Measurements from ENCODE around the gene ZNF557.

Gene ZNF557

DNA sequence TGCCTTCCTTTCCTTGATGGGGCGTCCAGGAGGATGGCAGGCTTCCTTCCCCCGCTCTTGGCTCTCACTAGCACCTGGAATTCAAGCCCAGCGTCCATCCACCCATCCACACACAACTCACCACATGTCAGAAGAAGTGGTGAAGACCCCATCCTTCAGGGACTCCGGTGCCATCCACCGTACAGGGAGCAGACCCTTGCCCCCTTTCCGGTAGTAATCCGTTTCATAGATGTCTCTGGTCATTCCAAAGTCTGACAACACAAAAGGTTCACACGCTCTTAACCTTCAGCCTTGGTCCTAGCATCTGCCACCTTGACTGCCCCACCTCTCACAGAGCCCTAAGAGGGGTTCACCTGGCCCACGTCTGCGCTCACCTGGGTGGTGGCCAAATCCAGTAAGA is 51.0 kb downstream of the ZNF557 start:
- no peaks in the 10 kb centered on the region for H3K9me3 ChIP-seq (ENCODE audit: insufficient read depth, low read depth, low read length)
- H3K9ac ChIP-seq (ENCODE audit: low read depth, low read length, poor library complexity, severe bottlenecking) = no peak overlapping the region
- no peaks in the 10 kb centered on the region for H4K20me1 ChIP-seq (ENCODE audit: insufficient read depth, low read length, poor library complexity, severe bottlenecking)
- H3F3A ChIP-seq (ENCODE audit: low read depth) = no peaks in the 10 kb centered on the region
- H3K9me2 ChIP-seq (replicated peaks; ENCODE audit: low read depth, low read length) = no peaks in the 10 kb centered on the region
- H3K36me3 ChIP-seq (ENCODE audit: insufficient read depth, low read length) = peaks cover 26% of the 10 kb centered on the region; the same call in 1 of the 2 replicates
- H3K4me3 ChIP-seq (ENCODE audit: low read length, poor library complexity, severe bottlenecking) = no peak overlapping the region
- H3K27me3 ChIP-seq (ENCODE audit: insufficient read depth, low read length, poor library complexity, severe bottlenecking) = no peaks in the 10 kb centered on the region
- no peaks in the 10 kb centered on the region for H3K79me2 ChIP-seq (ENCODE audit: insufficient read depth, low read length)
- no peaks in the 10 kb centered on the region for H3K4me1 ChIP-seq (ENCODE audit: insufficient read depth, low read length, poor library complexity, severe bottlenecking)
- no peak overlapping the region for H3K4me2 ChIP-seq (ENCODE audit: low read depth, low read length, poor library complexity, severe bottlenecking)
- H2AFZ ChIP-seq (ENCODE audit: low read length) = no peak overlapping the region
- TF ChIP-seq, protein P1, sequence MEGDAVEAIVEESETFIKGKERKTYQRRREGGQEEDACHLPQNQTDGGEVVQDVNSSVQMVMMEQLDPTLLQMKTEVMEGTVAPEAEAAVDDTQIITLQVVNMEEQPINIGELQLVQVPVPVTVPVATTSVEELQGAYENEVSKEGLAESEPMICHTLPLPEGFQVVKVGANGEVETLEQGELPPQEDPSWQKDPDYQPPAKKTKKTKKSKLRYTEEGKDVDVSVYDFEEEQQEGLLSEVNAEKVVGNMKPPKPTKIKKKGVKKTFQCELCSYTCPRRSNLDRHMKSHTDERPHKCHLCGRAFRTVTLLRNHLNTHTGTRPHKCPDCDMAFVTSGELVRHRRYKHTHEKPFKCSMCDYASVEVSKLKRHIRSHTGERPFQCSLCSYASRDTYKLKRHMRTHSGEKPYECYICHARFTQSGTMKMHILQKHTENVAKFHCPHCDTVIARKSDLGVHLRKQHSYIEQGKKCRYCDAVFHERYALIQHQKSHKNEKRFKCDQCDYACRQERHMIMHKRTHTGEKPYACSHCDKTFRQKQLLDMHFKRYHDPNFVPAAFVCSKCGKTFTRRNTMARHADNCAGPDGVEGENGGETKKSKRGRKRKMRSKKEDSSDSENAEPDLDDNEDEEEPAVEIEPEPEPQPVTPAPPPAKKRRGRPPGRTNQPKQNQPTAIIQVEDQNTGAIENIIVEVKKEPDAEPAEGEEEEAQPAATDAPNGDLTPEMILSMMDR (conservative IDR thresholded peaks at IDR 0.05; ENCODE audit: low read length) = no peak
- TF ChIP-seq EZH2phosphoT487 (IDR thresholded peaks at IDR 0.05; ENCODE audit: borderline replicate concordance) = no peak

DNA sequence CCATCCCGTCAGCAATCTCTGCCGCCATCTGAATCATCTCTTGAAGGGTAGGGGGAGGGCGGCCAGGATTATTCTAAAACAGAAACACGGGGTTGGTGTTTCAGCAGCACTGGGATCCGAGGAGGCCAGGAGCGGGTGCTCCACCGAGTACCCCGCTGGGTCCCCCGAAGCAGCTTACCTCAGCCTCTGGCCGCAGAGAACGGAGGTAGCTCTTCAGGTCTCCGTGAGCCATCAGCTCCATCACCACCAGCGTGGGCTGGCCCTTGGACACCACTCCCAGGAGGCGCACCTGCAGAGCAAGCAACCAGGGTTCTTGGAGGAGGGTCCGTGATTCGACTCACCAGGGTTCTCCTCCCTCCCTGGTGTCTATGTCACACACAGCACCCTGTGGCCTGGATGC is 53.2 kb downstream of the ZNF557 start:
- H3K36me3 ChIP-seq (ENCODE audit: insufficient read depth, low read length) = peaks cover 42% of the 10 kb centered on the region; the same call in 1 of the 2 replicates
- no peaks in the 10 kb centered on the region for H3K9me3 ChIP-seq (ENCODE audit: insufficient read depth, low read depth, low read length)
- no peak overlapping the region for H3K4me3 ChIP-seq (ENCODE audit: low read length, poor library complexity, severe bottlenecking)
- H3K9ac ChIP-seq (ENCODE audit: low read depth, low read length, poor library complexity, severe bottlenecking) = no peak overlapping the region
- no peaks in the 10 kb centered on the region for H3K4me1 ChIP-seq (ENCODE audit: insufficient read depth, low read length, poor library complexity, severe bottlenecking)
- no peaks in the 10 kb centered on the region for H3F3A ChIP-seq (ENCODE audit: low read depth)
- no peaks in the 10 kb centered on the region for H4K20me1 ChIP-seq (ENCODE audit: insufficient read depth, low read length, poor library complexity, severe bottlenecking)
- TF ChIP-seq EZH2phosphoT487 (IDR thresholded peaks at IDR 0.05; ENCODE audit: borderline replicate concordance) = no peak
- TF ChIP-seq, protein P1 (conservative IDR thresholded peaks at IDR 0.05; ENCODE audit: low read length) = no peak
- no peaks in the 10 kb centered on the region for H3K79me2 ChIP-seq (ENCODE audit: insufficient read depth, low read length)
- no peak overlapping the region for H3K4me2 ChIP-seq (ENCODE audit: low read depth, low read length, poor library complexity, severe bottlenecking)
- H3K27me3 ChIP-seq (ENCODE audit: insufficient read depth, low read length, poor library complexity, severe bottlenecking) = no peaks in the 10 kb centered on the region
- no peak overlapping the region for H2AFZ ChIP-seq (ENCODE audit: low read length)
- H3K9me2 ChIP-seq (replicated peaks; ENCODE audit: low read depth, low read length) = no peaks in the 10 kb centered on the region

DNA sequence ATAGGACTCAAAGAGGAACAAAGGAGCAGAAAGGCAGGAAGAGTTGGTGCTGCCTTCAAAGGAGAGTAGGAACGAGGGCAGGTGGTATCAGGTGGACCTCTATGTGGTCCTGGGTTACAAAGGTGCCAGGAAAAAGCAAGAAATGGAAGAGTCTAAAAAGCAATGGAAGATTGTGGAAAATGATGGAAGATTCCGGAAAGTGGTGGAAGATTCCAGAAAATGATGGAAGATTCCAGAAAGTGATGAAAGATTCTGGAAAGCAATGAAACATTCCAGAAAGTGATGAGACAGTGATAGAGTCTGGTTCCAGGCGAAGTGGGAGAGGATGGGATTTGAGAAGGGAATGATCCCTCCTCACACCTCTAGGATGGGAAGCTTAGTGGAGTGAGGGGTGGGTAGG is 55.3 kb downstream of the ZNF557 start:
- no peak overlapping the region for H3K4me3 ChIP-seq (ENCODE audit: low read length, poor library complexity, severe bottlenecking)
- no peak overlapping the region for H3K4me2 ChIP-seq (ENCODE audit: low read depth, low read length, poor library complexity, severe bottlenecking)
- no peaks in the 10 kb centered on the region for H3F3A ChIP-seq (ENCODE audit: low read depth)
- H3K9me3 ChIP-seq (ENCODE audit: insufficient read depth, low read depth, low read length) = no peaks in the 10 kb centered on the region
- peaks cover 34% of the 10 kb centered on the region; the same call in 1 of the 2 replicates for H3K36me3 ChIP-seq (ENCODE audit: insufficient read depth, low read length)
- no peak overlapping the region for H2AFZ ChIP-seq (ENCODE audit: low read length)
- TF ChIP-seq, protein P1 (conservative IDR thresholded peaks at IDR 0.05; ENCODE audit: low read length) = no peak
- no peak for TF ChIP-seq EZH2phosphoT487 (IDR thresholded peaks at IDR 0.05; ENCODE audit: borderline replicate concordance)
- H3K79me2 ChIP-seq (ENCODE audit: insufficient read depth, low read length) = no peaks in the 10 kb centered on the region
- no peaks in the 10 kb centered on the region for H3K4me1 ChIP-seq (ENCODE audit: insufficient read depth, low read length, poor library complexity, severe bottlenecking)
- no peaks in the 10 kb centered on the region for H4K20me1 ChIP-seq (ENCODE audit: insufficient read depth, low read length, poor library complexity, severe bottlenecking)
- H3K27me3 ChIP-seq (ENCODE audit: insufficient read depth, low read length, poor library complexity, severe bottlenecking) = no peaks in the 10 kb centered on the region
- H3K9me2 ChIP-seq (replicated peaks; ENCODE audit: low read depth, low read length) = no peaks in the 10 kb centered on the region
- H3K9ac ChIP-seq (ENCODE audit: low read depth, low read length, poor library complexity, severe bottlenecking) = no peak overlapping the region

All from Loucy (cell line).